HG02943 (cell line): Measurements from ENCODE around the gene RNF183.

ENCODE experiments used
- ATAC-seq: cut with Tn5 transposase; IDR thresholded peaks from one replicate; pipeline ENCODE4 v1.9.1; 2021; ENCODE audit warnings: mild to moderate bottlenecking, low read depth, moderate library complexity; ENCODE audit not compliant: unreplicated experiment

Gene RNF183

GRCh38 chr9:113302792-113303418, at the start of gene RNF183:
Gene RNF183, minus strand, starts transcription at chr9:113303376. Its CDS starts 5,192 bp downstream, at chr9:113298184.
- no peak for ATAC-seq

- no peak for ATAC-seq
Observed at GRCh38 chr9:113352411-113352810, 49.2 kb upstream of the RNF183 start.

DNA sequence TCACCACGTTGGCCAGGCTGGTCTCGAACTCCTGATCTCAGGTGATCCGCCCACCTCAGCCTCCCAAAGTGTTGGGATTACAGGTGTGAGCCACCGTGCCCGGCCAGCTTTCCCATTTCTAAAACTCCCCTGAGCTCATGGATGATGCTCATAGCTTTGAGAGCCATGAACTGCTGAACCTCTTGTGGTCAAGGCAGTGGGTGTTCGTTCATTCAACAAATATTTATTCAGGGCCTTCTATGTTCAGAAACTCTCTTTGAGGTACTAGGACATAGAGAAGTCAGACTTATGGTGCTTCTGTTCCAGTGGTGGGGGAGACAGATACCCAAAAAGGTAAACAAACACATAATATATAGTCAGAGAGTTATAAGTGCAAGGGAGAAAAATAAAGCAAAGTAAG, 48.8 kb upstream of the RNF183 start:
- no peak for ATAC-seq

DNA sequence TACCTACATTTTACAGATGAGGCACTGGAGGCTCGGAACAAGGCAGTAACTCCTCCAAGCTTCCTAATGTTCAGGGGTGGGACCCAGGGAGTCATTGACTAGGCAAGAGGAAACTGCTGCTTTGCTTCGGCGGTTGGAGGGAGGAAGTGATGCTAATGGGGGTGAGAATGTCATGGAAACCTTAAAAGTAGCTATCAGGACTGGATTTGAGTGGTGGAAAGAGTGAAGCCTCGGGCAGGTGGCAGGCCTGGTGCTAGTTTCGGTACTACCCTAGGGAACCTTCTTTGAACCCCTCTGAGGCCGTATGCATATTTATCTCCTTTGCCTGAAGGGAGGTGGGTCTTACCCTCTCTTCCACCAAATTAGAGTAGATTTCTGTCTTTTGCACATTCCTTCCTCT, 47.8 kb upstream of the RNF183 start:
- no peak for ATAC-seq

GRCh38 chr9:113350107-113350661, 47.0 kb upstream of the RNF183 start:
- no peak for ATAC-seq

GRCh38 chr9:113349445-113350094, 46.4 kb upstream of the RNF183 start, which contains the start of gene BSPRY:
Gene BSPRY, plus strand, starts transcription at chr9:113349541. Its CDS starts 39 bp downstream, at chr9:113349580.
- ATAC-seq, result no peak

- ATAC-seq, result no peak
Observed at GRCh38 chr9:113349066-113349444, 45.9 kb upstream of the RNF183 start.

- no peak for ATAC-seq
Observed at GRCh38 chr9:113348437-113348836, 45.3 kb upstream of the RNF183 start.

DNA sequence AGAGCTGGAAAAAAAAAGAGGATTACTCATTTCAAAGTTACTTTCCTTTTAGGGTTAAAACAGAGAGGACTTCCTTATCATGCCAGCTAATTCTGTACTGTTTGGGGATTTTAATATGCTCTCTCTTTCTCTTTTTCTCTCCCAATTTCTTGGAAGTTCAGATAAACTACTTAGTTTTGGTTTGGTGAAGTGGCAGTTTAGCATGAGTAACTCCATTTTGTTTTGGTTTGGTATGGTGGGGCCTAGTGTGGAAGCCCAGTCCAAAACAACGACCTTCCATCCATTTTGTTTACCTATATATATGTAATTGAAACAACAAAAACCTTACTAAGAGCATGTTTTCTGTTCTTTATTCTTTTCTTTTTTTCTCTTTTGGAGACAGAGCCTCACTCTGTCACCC, 42.5 kb upstream of the RNF183 start:
- no peak for ATAC-seq

GRCh38 chr9:113345190-113345589, 42.0 kb upstream of the RNF183 start:
- no peak for ATAC-seq

DNA sequence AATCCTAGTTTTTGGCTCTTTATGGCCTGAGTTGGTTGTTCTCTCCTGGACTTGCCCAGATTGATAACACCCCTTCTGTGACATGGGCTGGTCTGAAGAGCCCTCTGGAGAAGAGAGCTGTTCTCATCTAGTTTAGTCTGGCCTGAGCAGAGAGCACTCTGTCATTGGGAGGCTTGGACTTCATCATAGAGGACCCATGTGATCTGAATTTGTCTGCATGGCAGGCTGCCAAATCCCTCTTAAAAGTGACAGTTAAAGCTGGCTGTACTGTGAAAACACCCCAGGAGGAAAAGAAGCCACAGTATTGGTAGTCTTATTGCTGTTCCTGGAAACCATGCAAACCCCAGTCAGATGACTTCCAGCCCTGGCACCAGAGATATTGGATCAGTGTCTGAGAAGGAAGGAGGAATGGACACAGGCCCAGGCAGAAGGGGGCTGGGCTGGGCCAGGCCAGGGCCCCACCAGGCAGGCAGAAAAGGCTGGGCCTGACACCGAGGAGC, 40.6 kb upstream of the RNF183 start:
- ATAC-seq, result no peak

GRCh38 chr9:113341712-113342410, 38.7 kb upstream of the RNF183 start:
- no peak for ATAC-seq

- peak; percentile 97 for ATAC-seq
Observed at GRCh38 chr9:113340011-113340699, 37.0 kb upstream of the RNF183 start, which contains the start of gene WDR31. Gene WDR31, minus strand, starts transcription at chr9:113340275. Its CDS starts 8,253 bp downstream, at chr9:113332022.

- ATAC-seq, result no peak
Observed at GRCh38 chr9:113337714-113338113, 34.5 kb upstream of the RNF183 start.

DNA sequence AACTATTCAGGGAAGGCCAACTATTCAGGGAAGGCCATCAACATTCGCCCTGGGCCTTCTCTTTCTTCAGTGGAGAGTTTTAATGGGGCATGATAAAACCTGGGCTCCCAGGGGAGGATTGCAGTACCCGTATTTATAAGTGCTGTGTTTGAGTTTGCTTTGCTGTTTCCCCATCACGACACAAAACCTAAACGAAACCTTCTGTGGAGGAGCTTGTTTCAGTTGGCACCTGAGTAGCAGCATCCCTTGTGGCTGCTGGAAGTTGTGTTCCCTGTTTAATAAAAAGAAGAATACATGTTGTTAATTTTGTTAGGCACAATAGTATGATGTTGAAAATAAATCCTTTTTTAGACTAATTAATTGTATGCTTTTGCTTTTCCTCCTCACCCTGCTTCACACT, 28.6 kb upstream of the RNF183 start:
- ATAC-seq, result no peak

DNA sequence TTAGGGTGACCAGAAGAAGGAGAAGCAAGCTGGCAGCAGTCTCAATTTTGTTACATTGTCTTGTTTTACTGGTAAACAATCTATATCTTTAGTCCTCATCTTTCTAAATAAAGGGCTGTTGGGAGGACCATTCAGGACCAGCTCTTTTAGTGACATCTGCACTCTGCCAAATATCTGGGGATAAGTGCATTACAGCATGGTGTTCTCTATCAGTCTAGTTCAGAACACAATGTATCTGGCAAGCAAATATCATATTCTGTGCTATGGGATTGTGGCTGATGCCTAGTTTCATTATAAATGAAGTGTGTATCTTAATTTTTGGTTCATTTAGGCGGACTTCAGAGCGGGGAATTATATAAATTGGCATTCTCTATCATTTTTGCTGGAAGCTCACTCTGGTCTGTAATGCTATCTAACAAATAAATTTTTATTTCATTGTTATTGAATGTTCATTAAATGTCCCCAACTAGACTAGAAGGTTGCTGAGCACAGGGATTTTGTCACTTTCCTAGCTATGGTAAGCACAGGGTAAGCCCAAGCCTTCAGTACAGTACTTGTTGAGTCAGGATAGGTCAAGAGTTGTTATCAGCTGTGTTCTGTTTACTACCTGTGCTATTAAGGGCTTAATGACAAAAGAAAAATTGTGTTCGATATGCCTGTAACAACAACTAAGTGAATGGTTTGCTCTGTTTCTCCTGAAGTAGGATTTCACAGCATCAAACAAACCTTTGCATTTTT, 25.0 kb upstream of the RNF183 start:
- ATAC-seq, result no peak

DNA sequence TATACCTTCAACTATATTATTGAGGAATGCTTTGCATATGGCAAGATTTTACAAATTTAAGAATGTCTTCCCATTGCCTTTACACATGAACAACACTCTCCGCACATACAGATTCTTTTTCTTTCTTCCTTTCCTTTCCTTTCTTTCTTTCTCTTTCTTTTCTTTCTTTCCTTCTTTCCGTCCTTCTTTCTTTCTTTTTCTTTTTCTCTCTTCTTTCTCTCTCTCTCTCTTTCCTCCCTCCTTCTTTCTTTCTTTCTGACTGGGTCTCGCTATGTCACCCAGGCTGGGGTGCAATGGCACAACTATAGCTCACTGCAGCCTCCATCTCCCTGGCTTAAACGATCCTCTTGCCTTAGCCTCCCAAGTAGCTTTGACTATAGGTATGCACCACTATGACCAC, 23.1 kb upstream of the RNF183 start:
- ATAC-seq, result no peak

DNA sequence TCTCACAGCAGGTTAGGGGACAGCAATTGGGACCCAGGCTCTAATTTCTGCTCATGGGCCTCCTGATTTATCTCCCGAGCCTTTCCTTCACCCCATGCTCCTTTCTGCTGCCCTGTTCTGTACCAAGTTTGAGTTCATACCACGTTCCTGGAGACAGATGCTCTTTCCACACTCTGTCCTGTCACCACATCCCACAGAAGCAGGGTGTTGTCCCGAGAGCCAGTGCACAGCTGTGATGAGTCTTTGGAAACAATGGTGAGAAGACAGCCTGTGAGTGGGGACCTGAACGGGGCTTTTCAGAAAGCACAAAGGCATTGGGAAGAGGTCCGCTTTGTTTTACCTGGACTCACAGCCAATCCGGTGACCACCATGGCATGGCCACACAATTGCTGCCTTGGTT, 19.5 kb upstream of the RNF183 start:
- ATAC-seq, result no peak

DNA sequence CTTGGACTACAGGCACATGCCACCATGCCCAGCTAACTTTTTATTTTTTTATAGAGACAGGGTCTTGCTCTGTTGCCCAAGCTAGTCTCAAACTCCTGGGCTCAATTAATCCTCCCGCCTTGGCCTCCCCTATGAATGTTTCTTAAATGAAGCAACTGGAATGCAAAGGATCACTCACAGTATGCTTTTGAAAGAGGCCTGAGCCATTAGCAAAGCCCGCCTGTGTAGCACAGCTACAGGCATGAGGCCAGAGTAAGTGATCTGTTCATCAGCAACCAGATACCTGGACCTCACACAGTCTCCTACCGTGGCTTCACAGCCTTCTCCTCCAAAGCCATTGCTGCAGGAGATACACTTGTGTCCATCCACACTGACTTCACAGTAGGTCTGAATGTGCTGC, 16.9 kb upstream of the RNF183 start:
- no peak for ATAC-seq

GRCh38 chr9:113319054-113319453, 15.9 kb upstream of the RNF183 start:
- no peak for ATAC-seq
